HL-60 (cell line): ENCODE results near the gene NCOA3.

Experiments
- CTCF ChIP-seq: IDR thresholded peaks from one replicate; pipeline ENCODE4 v1.5.1; 2011; ENCODE audit warnings: low read length, control low read depth, inconsistent platforms; ENCODE audit not compliant: insufficient read depth
- POLR2AphosphoS5 ChIP-seq: IDR thresholded peaks from 2 replicates; pipeline ENCODE4 v1.6.1; 2012; ENCODE audit warnings: low read depth
- REST ChIP-seq: IDR thresholded peaks from 2 replicates; pipeline ENCODE4 v1.6.1; 2012; ENCODE audit warnings: low read depth; ENCODE audit not compliant: insufficient replicate concordance

- TF ChIP-seq CTCF (no peak), REST (no peak), POLR2AphosphoS5 (no peak)
Observed at GRCh38 chr20:47533518-47534062, 31.9 kb downstream of the NCOA3 start.
